GM23248 (cell line): ENCODE results near the gene TSPEAR.

Experiments used
- EZH2 ChIP-seq: fragments of 200-600 bp; sonication (generic); IDR thresholded peaks from 2 replicates; pipeline ENCODE4 v1.6.1; 2018; ENCODE audit warnings: antibody characterized with exemption, mild to moderate bottlenecking; ENCODE audit not compliant: insufficient read depth, poor library complexity, severe bottlenecking
- EZH2phosphoT487 ChIP-seq: fragments of 200-600 bp; sonication (generic); IDR thresholded peaks from 2 replicates; pipeline ENCODE4 v1.6.1; 2018; ENCODE audit warnings: antibody characterized with exemption, moderate library complexity, mild to moderate bottlenecking, low read depth; ENCODE audit not compliant: insufficient read depth

GRCh38 chr21:44461464-44462001 lies 249.8 kb downstream of the TSPEAR start:
- TF ChIP-seq EZH2 (no peak), EZH2phosphoT487 (no peak)
